Measurements from ENCODE around the gene CFAP91.

GRCh38 chr3:119729996-119730395, 27.2 kb downstream of the CFAP91 start:
- no peak for TF ChIP-seq CTCF (IDR thresholded peaks at IDR 0.05)
- no peak for TF ChIP-seq EP300 (IDR thresholded peaks at IDR 0.05)

Measured in tibial nerve (tissue), 4 donors.